HG02870 (cell line): Measurements from ENCODE around the gene CDC42EP5.

Source experiments
- ATAC-seq: cut with Tn5 transposase; IDR thresholded peaks from one replicate; pipeline ENCODE4 v1.9.1; 2021; ENCODE audit warnings: mild to moderate bottlenecking, moderate library complexity; ENCODE audit not compliant: unreplicated experiment

Gene CDC42EP5

GRCh38 chr19:54462655-54463530 lies 10.2 kb downstream of the CDC42EP5 start:
- ATAC-seq, result peak; percentile 1

- no peak for ATAC-seq
Observed at GRCh38 chr19:54462047-54462654, 10.9 kb downstream of the CDC42EP5 start.

- no peak for ATAC-seq
Observed at GRCh38 chr19:54461613-54462012, 11.5 kb downstream of the CDC42EP5 start.

GRCh38 chr19:54461210-54461609 lies 11.9 kb downstream of the CDC42EP5 start:
- ATAC-seq, result no peak

GRCh38 chr19:54460230-54461005 lies 12.7 kb downstream of the CDC42EP5 start:
- no peak for ATAC-seq

GRCh38 chr19:54459282-54460229 lies 13.5 kb downstream of the CDC42EP5 start:
- ATAC-seq, result no peak

GRCh38 chr19:54458648-54459281 lies 14.3 kb downstream of the CDC42EP5 start:
- no peak for ATAC-seq

GRCh38 chr19:54457773-54458647 lies 15.1 kb downstream of the CDC42EP5 start:
- no peak for ATAC-seq

GRCh38 chr19:54456423-54457373 lies 16.4 kb downstream of the CDC42EP5 start:
- no peak for ATAC-seq

GRCh38 chr19:54455786-54456422 lies 17.2 kb downstream of the CDC42EP5 start:
- ATAC-seq, result no peak

- ATAC-seq, result no peak
Observed at GRCh38 chr19:54454781-54455675, 18.1 kb downstream of the CDC42EP5 start.

GRCh38 chr19:54453921-54454780 lies 18.9 kb downstream of the CDC42EP5 start:
- no peak for ATAC-seq

GRCh38 chr19:54452626-54453025 lies 20.5 kb downstream of the CDC42EP5 start:
- ATAC-seq, result no peak

GRCh38 chr19:54451997-54452396 lies 21.1 kb downstream of the CDC42EP5 start:
- no peak for ATAC-seq

GRCh38 chr19:54451331-54451871 lies 21.7 kb downstream of the CDC42EP5 start:
- no peak for ATAC-seq
